ENCODE measurements around the gene FAM47E.

The FAM47E gene

GRCh38 chr4:76293772-76294171, 42.3 kb downstream of the FAM47E start:
- no peak overlapping the region for H3K9ac ChIP-seq (ENCODE audit: low read depth, low read length)
- peaks cover 3% of the 10 kb centered on the region for H3K9me3 ChIP-seq (ENCODE audit: insufficient read depth, low read length, severe bottlenecking)
- TF ChIP-seq CTCF (IDR thresholded peaks at IDR 0.05; ENCODE audit: borderline replicate concordance, extremely low read depth, low read length, poor library complexity, severe bottlenecking): no peak
- no peak for TF ChIP-seq EZH2 (IDR thresholded peaks at IDR 0.05; ENCODE audit: borderline replicate concordance, low read depth, low read length, severe bottlenecking)
- H3K27me3 ChIP-seq (ENCODE audit: insufficient read depth, low read length, poor library complexity): no peaks in the 10 kb centered on the region
- no peak overlapping the region for H3K27ac ChIP-seq (ENCODE audit: low read length)
- ATAC-seq (ENCODE audit: insufficient read depth, low read depth) (no peak), DNase-seq (no peak)
- H4K20me1 ChIP-seq (ENCODE audit: insufficient read depth, low read length): no peaks in the 10 kb centered on the region
- H3K36me3 ChIP-seq (ENCODE audit: insufficient read depth, low read length): no peaks in the 10 kb centered on the region
- no peaks in the 10 kb centered on the region for H3K4me1 ChIP-seq (ENCODE audit: insufficient read depth, low read length)
- H2AFZ ChIP-seq (ENCODE audit: low read depth, low read length): no peak overlapping the region
- H3K4me3 ChIP-seq (ENCODE audit: low read depth in 1 of 2, low read length in 2 of 2): no peak overlapping the region
- H3K79me2 ChIP-seq (ENCODE audit: insufficient read depth, low read length): no peaks in the 10 kb centered on the region
- no peak overlapping the region for H3K4me2 ChIP-seq (ENCODE audit: insufficient read depth, low read length)

DNA sequence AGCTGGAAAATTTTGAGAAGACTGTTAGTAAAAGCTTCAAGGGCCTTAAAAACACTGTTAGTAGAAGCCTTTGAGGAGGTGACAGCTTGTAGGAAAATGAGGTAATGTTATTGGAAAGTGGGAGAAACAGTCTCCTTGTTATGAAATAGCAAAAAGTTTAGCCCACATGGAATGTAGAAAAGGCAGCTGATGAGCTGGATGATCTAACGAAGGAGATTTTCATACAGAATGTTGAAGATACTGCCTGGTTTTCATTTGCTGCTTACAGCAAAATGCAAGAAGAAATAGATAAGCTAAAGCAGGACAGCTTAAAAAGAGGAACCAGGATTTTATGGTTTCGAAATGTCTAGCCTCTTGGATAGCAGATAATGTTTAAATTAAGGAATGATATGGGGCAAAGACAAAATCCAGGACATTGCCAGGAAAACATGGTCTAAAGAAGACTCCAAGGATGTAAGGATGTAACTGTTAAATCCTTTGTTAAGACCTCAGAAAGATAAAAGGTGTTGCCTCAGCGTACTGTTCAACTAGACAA, 44.8 kb downstream of the FAM47E start:
- Histone ChIP-seq H3K36me3 (ENCODE audit: insufficient read depth, low read length) (no peaks in the 10 kb centered on the region), H3K9me3 (ENCODE audit: insufficient read depth, low read length, severe bottlenecking) (peaks cover 3% of the 10 kb centered on the region), H4K20me1 (ENCODE audit: insufficient read depth, low read length) (no peaks in the 10 kb centered on the region), H3K79me2 (ENCODE audit: insufficient read depth, low read length) (no peaks in the 10 kb centered on the region), H3K27ac (ENCODE audit: low read length) (no peak overlapping the region), H3K4me2 (ENCODE audit: insufficient read depth, low read length) (no peak overlapping the region), H3K9ac (ENCODE audit: low read depth, low read length) (no peak overlapping the region), H2AFZ (ENCODE audit: low read depth, low read length) (no peak overlapping the region), H3K4me3 (ENCODE audit: low read depth in 1 of 2, low read length in 2 of 2) (no peak overlapping the region), H3K27me3 (ENCODE audit: insufficient read depth, low read length, poor library complexity) (no peaks in the 10 kb centered on the region), H3K4me1 (ENCODE audit: insufficient read depth, low read length) (no peaks in the 10 kb centered on the region)
- no peak for ATAC-seq (ENCODE audit: insufficient read depth, low read depth)
- no peak for DNase-seq
- TF ChIP-seq CTCF (IDR thresholded peaks at IDR 0.05; ENCODE audit: borderline replicate concordance, extremely low read depth, low read length, poor library complexity, severe bottlenecking): no peak
- TF ChIP-seq EZH2 (IDR thresholded peaks at IDR 0.05; ENCODE audit: borderline replicate concordance, low read depth, low read length, severe bottlenecking): no peak

DNA sequence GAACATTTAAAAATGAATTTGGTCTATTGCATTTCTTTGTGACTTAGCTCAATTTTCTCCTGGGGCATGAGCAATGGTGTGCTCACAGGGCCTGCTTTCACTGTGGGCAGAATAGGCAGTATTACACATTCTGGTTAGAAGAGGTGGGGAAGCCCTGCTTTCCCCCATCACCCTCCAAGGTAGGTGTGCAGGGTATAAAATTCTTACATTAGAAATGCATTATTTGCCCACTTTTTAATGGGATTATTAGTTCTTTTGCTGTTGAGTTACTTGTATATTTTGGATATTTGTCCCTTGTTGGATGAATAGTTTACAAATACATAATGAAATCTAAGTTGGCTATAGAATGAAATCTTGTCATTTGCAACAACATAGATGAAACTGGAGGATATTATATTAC, 46.7 kb downstream of the FAM47E start:
- TF ChIP-seq EZH2 (IDR thresholded peaks at IDR 0.05; ENCODE audit: borderline replicate concordance, low read depth, low read length, severe bottlenecking) (no peak), CTCF (IDR thresholded peaks at IDR 0.05; ENCODE audit: borderline replicate concordance, extremely low read depth, low read length, poor library complexity, severe bottlenecking) (no peak)
- no peaks in the 10 kb centered on the region for H3K79me2 ChIP-seq (ENCODE audit: insufficient read depth, low read length)
- no peaks in the 10 kb centered on the region for H3K4me1 ChIP-seq (ENCODE audit: insufficient read depth, low read length)
- no peak overlapping the region for H3K4me2 ChIP-seq (ENCODE audit: insufficient read depth, low read length)
- no peak for DNase-seq
- no peaks in the 10 kb centered on the region for H3K36me3 ChIP-seq (ENCODE audit: insufficient read depth, low read length)
- no peak overlapping the region for H2AFZ ChIP-seq (ENCODE audit: low read depth, low read length)
- no peak for ATAC-seq (ENCODE audit: insufficient read depth, low read depth)
- no peaks in the 10 kb centered on the region for H3K27me3 ChIP-seq (ENCODE audit: insufficient read depth, low read length, poor library complexity)
- no peaks in the 10 kb centered on the region for H4K20me1 ChIP-seq (ENCODE audit: insufficient read depth, low read length)
- H3K9me3 ChIP-seq (ENCODE audit: insufficient read depth, low read length, severe bottlenecking): peaks cover 3% of the 10 kb centered on the region
- H3K9ac ChIP-seq (ENCODE audit: low read depth, low read length): no peak overlapping the region
- no peak overlapping the region for H3K27ac ChIP-seq (ENCODE audit: low read length)
- no peak overlapping the region for H3K4me3 ChIP-seq (ENCODE audit: low read depth in 1 of 2, low read length in 2 of 2)

DNA sequence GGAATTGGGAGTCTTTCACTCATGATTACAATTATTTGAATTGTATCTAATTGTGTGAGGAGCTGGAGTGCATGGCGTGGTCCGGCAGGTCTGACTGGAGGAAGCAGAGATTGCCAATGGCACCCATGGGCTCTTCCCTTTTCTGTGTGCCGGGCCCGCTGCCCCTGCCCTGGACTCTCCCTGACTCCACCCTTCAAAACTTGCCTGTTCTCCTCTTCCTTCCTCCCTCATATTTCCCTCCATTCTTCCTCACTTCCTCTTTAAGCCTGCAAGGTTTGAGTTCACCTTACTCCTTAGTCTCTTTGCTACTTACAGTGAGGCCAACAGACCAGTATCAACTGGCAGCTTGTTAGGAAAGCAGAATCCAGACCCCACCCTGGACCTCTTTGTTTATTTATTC, 48.5 kb downstream of the FAM47E start:
- no peak for DNase-seq

More for the DNA sequence above, 48.5 kb downstream of the FAM47E start:
- Histone ChIP-seq H2AFZ (ENCODE audit: low read depth, low read length) (no peak overlapping the region), H3K79me2 (ENCODE audit: insufficient read depth, low read length) (no peaks in the 10 kb centered on the region), H3K27me3 (ENCODE audit: insufficient read depth, low read length, poor library complexity) (no peaks in the 10 kb centered on the region), H3K36me3 (ENCODE audit: insufficient read depth, low read length) (no peaks in the 10 kb centered on the region), H3K9me3 (ENCODE audit: insufficient read depth, low read length, severe bottlenecking) (peaks cover 3% of the 10 kb centered on the region), H3K27ac (ENCODE audit: low read length) (no peak overlapping the region), H4K20me1 (ENCODE audit: insufficient read depth, low read length) (no peaks in the 10 kb centered on the region), H3K4me1 (ENCODE audit: insufficient read depth, low read length) (peaks cover 5% of the 10 kb centered on the region), H3K9ac (ENCODE audit: low read depth, low read length) (no peak overlapping the region), H3K4me3 (ENCODE audit: low read depth in 1 of 2, low read length in 2 of 2) (no peak overlapping the region), H3K4me2 (ENCODE audit: insufficient read depth, low read length) (no peak overlapping the region)
- no peak for TF ChIP-seq EZH2 (IDR thresholded peaks at IDR 0.05; ENCODE audit: borderline replicate concordance, low read depth, low read length, severe bottlenecking)
- TF ChIP-seq CTCF (IDR thresholded peaks at IDR 0.05; ENCODE audit: borderline replicate concordance, extremely low read depth, low read length, poor library complexity, severe bottlenecking): no peak
- ATAC-seq (ENCODE audit: insufficient read depth, low read depth): no peak

Data from DND-41 (cell line).